Transverse colon (tissue), 4 donors: Measurements from ENCODE around the gene TRIL.

Experiments used
- EP300 ChIP-seq: sonication (generic); formaldehyde crosslinking; IDR thresholded peaks from one replicate; pipeline ENCODE4 v1.6.1; 2017; ENCODE audit warnings: antibody characterized with exemption, low read depth
- POLR2AphosphoS5 ChIP-seq, 3 donors: sonication (generic); formaldehyde crosslinking; IDR thresholded peaks; one replicate each; pipeline ENCODE4 v1.6.1; 2016; ENCODE audit warnings: antibody characterized with exemption in 3 of 3
- TF ChIP-seq, protein P1 (sequence below), 5 experiments: fragments of 200-600 bp in 3 of 5; fragments of 450-650 bp in 2 of 5; sonication (generic) in 3 of 5; IDR thresholded peaks; 1 replicate in 2 of 5; 2 replicates in 3 of 5; pipeline ENCODE4 v1.5.1; 2016 to 2017; ENCODE audit warnings: antibody characterized with exemption in 5 of 5, inconsistent platforms in 3 of 5, mild to moderate bottlenecking in 2 of 5, moderate library complexity in 1 of 5

DNA sequence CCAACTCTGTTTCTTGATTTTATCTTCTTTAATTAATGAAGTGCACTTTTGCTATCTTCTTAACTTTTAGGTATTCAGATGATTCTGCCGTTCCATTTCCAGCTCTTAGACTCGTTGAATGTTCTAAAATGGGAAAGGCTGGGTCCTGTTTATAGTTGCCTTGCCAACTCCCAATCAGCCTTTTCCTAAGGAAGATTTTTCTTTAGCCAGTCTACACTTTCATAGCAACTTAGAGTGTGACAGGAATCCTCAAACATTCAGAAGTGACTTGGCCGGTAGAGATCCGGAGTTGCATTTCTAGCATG, 23.0 kb upstream of the TRIL start:
- TF ChIP-seq, protein P1, sequence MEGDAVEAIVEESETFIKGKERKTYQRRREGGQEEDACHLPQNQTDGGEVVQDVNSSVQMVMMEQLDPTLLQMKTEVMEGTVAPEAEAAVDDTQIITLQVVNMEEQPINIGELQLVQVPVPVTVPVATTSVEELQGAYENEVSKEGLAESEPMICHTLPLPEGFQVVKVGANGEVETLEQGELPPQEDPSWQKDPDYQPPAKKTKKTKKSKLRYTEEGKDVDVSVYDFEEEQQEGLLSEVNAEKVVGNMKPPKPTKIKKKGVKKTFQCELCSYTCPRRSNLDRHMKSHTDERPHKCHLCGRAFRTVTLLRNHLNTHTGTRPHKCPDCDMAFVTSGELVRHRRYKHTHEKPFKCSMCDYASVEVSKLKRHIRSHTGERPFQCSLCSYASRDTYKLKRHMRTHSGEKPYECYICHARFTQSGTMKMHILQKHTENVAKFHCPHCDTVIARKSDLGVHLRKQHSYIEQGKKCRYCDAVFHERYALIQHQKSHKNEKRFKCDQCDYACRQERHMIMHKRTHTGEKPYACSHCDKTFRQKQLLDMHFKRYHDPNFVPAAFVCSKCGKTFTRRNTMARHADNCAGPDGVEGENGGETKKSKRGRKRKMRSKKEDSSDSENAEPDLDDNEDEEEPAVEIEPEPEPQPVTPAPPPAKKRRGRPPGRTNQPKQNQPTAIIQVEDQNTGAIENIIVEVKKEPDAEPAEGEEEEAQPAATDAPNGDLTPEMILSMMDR (IDR thresholded peaks at IDR 0.05), result no peak
- TF ChIP-seq POLR2AphosphoS5 (IDR thresholded peaks at IDR 0.05) (no peak), EP300 (no peak)
